ENCODE measurements around the gene INPP4A. TPM values are rescaled to one million over a fixed set of nuclear protein-coding genes. Genes with fewer than 3 reads are reported as not detected.

The INPP4A gene
- total RNA-seq, 1 experiment from 2014 or later: 23.4 TPM

DNA sequence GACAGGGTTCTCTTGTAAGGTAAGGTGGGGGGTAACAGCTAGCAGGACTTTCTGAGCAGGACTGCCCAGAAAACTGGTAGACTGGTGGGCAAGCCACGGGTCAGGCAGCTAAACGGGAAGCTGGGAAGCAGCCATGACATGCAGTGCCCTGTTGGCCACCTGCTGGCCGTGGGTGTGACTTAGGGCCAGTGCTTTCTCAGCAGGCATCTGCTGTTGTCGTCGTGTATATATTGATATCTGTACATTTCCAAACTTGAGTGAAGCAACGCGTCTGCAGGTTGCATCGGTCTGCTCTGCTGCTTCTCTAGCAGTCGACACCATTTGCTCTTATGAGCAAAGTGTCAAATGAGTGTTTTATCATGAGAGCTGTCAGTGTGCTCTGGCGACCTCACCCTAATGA, 132.7 kb downstream of the INPP4A start:
- Histone ChIP-seq H3K4me2 (ENCODE audit: low read length) (no peak overlapping the region), H3K27me3 (ENCODE audit: low read length) (no peaks in the 10 kb centered on the region), H2AFZ (ENCODE audit: low read length) (no peak overlapping the region), H3K9me2 (replicated peaks; ENCODE audit: low read length) (no peaks in the 10 kb centered on the region), H3K36me3 (ENCODE audit: low read depth, low read length) (no peaks in the 10 kb centered on the region), H4K20me1 (ENCODE audit: low read length) (no peaks in the 10 kb centered on the region), H3K4me1 (ENCODE audit: insufficient read depth, low read length) (no peaks in the 10 kb centered on the region), H3F3A (ENCODE audit: low read length, unreplicated experiment) (no peaks in the 10 kb centered on the region), H3K4me3 (ENCODE audit: low read length) (no peak overlapping the region), H3K9me3 (ENCODE audit: low read length) (no peaks in the 10 kb centered on the region), H3K27ac (ENCODE audit: low read length) (no peak overlapping the region), H3K79me2 (ENCODE audit: low read length) (no peaks in the 10 kb centered on the region), H3K9ac (ENCODE audit: low read length) (no peak overlapping the region)
- DNase-seq (no peak), ATAC-seq (no peak)
- intact Hi-C loops (cut with micrococcal nuclease): no loop called here
- ChIA-PET CTCF (no interaction called here), POLR2A (ENCODE audit: unreplicated experiment) (no interaction called here)
- no TSS peak for BruUV-seq (replicated peaks)
- TF ChIP-seq, protein P1, sequence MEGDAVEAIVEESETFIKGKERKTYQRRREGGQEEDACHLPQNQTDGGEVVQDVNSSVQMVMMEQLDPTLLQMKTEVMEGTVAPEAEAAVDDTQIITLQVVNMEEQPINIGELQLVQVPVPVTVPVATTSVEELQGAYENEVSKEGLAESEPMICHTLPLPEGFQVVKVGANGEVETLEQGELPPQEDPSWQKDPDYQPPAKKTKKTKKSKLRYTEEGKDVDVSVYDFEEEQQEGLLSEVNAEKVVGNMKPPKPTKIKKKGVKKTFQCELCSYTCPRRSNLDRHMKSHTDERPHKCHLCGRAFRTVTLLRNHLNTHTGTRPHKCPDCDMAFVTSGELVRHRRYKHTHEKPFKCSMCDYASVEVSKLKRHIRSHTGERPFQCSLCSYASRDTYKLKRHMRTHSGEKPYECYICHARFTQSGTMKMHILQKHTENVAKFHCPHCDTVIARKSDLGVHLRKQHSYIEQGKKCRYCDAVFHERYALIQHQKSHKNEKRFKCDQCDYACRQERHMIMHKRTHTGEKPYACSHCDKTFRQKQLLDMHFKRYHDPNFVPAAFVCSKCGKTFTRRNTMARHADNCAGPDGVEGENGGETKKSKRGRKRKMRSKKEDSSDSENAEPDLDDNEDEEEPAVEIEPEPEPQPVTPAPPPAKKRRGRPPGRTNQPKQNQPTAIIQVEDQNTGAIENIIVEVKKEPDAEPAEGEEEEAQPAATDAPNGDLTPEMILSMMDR (conservative IDR thresholded peaks at IDR 0.05; ENCODE audit: low read depth, low read length): peak; percentile 38; the same call in 1 of the 2 replicates
- TF ChIP-seq EZH2 (IDR thresholded peaks at IDR 0.05; ENCODE audit: low read length, unreplicated experiment): no peak

DNA sequence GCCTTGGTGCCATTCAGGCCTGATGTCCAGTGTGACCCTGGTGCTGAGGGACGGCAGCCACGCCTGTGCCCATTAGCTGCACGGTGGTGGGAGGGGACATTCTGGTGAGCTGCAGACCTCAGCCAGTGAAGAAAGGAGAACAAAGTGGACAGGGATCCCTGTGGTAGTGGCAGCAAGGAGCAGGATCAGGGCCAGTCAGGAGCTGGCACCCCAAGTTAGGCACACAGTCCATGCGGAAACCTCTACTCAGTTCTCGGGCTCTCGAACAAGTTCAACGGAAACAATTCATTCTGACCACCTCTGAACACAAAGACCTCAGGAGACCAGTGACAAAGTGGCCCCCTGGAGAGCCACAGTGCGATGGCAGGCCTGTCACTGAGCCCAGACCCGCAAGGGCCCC, 133.6 kb downstream of the INPP4A start:
- H3K9ac ChIP-seq (ENCODE audit: low read length): no peak overlapping the region
- DNase-seq (no peak), ATAC-seq (no peak)
- H3K27me3 ChIP-seq (ENCODE audit: low read length): no peaks in the 10 kb centered on the region
- H3K36me3 ChIP-seq (ENCODE audit: low read depth, low read length): no peaks in the 10 kb centered on the region
- no peak overlapping the region for H3K4me3 ChIP-seq (ENCODE audit: low read length)
- no TSS peak for BruUV-seq (replicated peaks)
- ChIA-PET POLR2A (ENCODE audit: unreplicated experiment) (no interaction called here), CTCF (no interaction called here)
- H3K9me3 ChIP-seq (ENCODE audit: low read length): no peaks in the 10 kb centered on the region
- H3K79me2 ChIP-seq (ENCODE audit: low read length): no peaks in the 10 kb centered on the region
- intact Hi-C loops (cut with micrococcal nuclease): no loop called here
- H3K4me1 ChIP-seq (ENCODE audit: insufficient read depth, low read length): no peaks in the 10 kb centered on the region
- H3K4me2 ChIP-seq (ENCODE audit: low read length): no peak overlapping the region
- no peak overlapping the region for H2AFZ ChIP-seq (ENCODE audit: low read length)
- no peaks in the 10 kb centered on the region for H3K9me2 ChIP-seq (replicated peaks; ENCODE audit: low read length)
- H3F3A ChIP-seq (ENCODE audit: low read length, unreplicated experiment): no peaks in the 10 kb centered on the region
- no peaks in the 10 kb centered on the region for H4K20me1 ChIP-seq (ENCODE audit: low read length)
- H3K27ac ChIP-seq (ENCODE audit: low read length): no peak overlapping the region
- TF ChIP-seq, protein P1 (conservative IDR thresholded peaks at IDR 0.05; ENCODE audit: low read depth, low read length): no peak
- TF ChIP-seq EZH2phosphoT487 (IDR thresholded peaks at IDR 0.05; ENCODE audit: borderline replicate concordance, low read length) (no peak), EZH2 (IDR thresholded peaks at IDR 0.05; ENCODE audit: low read length, unreplicated experiment) (no peak)

DNA sequence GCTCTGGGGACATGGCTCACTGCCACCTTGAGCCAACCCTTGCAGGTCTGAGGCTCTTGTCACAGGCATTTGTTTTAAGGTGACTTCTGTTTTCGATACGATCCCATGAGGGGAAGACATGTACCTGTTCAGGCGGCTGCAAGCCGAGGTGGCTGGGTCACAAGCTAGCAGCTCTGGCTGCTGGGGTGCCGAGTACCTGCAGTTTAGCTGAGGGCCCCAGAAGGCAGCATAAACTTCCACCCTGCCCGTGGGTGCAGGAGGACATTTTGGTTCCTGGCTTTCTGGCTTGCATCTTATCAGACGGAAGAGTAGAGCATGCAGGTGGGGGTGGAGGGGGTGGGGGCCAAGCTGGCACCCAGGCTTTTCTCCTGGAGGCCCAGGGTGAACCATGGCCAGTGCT, 135.3 kb downstream of the INPP4A start:
- BruUV-seq (replicated peaks): no TSS peak
- no peaks in the 10 kb centered on the region for H3K9me2 ChIP-seq (replicated peaks; ENCODE audit: low read length)
- H3K4me3 ChIP-seq (ENCODE audit: low read length): no peak overlapping the region
- no peaks in the 10 kb centered on the region for H3K9me3 ChIP-seq (ENCODE audit: low read length)
- ChIA-PET POLR2A (ENCODE audit: unreplicated experiment) (no interaction called here), CTCF (no interaction called here)
- H4K20me1 ChIP-seq (ENCODE audit: low read length): no peaks in the 10 kb centered on the region
- no peaks in the 10 kb centered on the region for H3K27me3 ChIP-seq (ENCODE audit: low read length)
- ATAC-seq: no peak
- H2AFZ ChIP-seq (ENCODE audit: low read length): no peak overlapping the region
- H3K36me3 ChIP-seq (ENCODE audit: low read depth, low read length): no peaks in the 10 kb centered on the region; the same call in 1 of the 2 replicates
- no peaks in the 10 kb centered on the region for H3K79me2 ChIP-seq (ENCODE audit: low read length)
- no peak for DNase-seq
- H3F3A ChIP-seq (ENCODE audit: low read length, unreplicated experiment): no peaks in the 10 kb centered on the region
- no peaks in the 10 kb centered on the region for H3K4me1 ChIP-seq (ENCODE audit: insufficient read depth, low read length)
- H3K27ac ChIP-seq (ENCODE audit: low read length): no peak overlapping the region
- H3K9ac ChIP-seq (ENCODE audit: low read length): no peak overlapping the region
- no peak overlapping the region for H3K4me2 ChIP-seq (ENCODE audit: low read length)
- intact Hi-C loops (cut with micrococcal nuclease): no loop called here
- TF ChIP-seq, protein P1 (conservative IDR thresholded peaks at IDR 0.05; ENCODE audit: low read depth, low read length): no peak
- TF ChIP-seq EZH2 (IDR thresholded peaks at IDR 0.05; ENCODE audit: low read length, unreplicated experiment) (no peak), EZH2phosphoT487 (IDR thresholded peaks at IDR 0.05; ENCODE audit: borderline replicate concordance, low read length) (no peak)

Data from PC-3 (cell line).